ENCODE measurements around the gene GZMB.
"Not testable (repeated sequence)": the region's sequence is repeated elsewhere in the genome, so short reads cannot be mapped to it uniquely, and the experiment has no call there.

The GZMB gene

GRCh38 chr14:24630872-24631477 lies 3.0 kb downstream of the GZMB start:
- DNase-seq, result no peak

GRCh38 chr14:24630087-24630871 lies 3.7 kb downstream of the GZMB start:
- no peak for DNase-seq

GRCh38 chr14:24629521-24629920 lies 4.5 kb downstream of the GZMB start:
- no peak for DNase-seq

DNA sequence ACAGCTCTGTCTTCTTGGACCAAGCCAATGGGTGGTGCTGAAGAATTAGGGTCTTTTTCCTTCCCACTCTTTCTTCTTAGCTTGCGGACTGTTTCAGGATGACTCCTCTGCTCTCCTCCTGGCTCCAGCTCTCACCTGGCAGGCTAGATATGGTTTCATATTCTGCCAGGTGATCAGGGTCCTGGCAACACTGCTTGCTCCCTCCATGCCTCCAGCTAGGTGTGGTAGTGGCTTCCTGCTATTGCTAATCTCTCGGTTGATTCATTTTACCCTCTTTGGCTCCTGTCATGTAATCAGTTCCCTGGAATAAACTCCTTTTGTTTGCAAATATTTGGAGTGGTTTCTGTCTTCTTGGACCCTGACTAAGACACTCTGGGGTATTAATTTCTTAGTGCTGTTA lies 20.2 kb downstream of the GZMB start:
- no peak for DNase-seq

- peak; percentile 63 to 67 for DNase-seq
Measured at GRCh38 chr14:24613241-24613640, 20.7 kb downstream of the GZMB start.

- DNase-seq, result no peak
Measured at GRCh38 chr14:24612196-24612595, 21.8 kb downstream of the GZMB start.

- DNase-seq, result no peak
Measured at GRCh38 chr14:24609655-24610344, 24.2 kb downstream of the GZMB start, which contains the start of gene GZMH. GZMH (minus strand) TSS chr14:24609685; CDS start chr14:24609613, 72 bp downstream.

DNA sequence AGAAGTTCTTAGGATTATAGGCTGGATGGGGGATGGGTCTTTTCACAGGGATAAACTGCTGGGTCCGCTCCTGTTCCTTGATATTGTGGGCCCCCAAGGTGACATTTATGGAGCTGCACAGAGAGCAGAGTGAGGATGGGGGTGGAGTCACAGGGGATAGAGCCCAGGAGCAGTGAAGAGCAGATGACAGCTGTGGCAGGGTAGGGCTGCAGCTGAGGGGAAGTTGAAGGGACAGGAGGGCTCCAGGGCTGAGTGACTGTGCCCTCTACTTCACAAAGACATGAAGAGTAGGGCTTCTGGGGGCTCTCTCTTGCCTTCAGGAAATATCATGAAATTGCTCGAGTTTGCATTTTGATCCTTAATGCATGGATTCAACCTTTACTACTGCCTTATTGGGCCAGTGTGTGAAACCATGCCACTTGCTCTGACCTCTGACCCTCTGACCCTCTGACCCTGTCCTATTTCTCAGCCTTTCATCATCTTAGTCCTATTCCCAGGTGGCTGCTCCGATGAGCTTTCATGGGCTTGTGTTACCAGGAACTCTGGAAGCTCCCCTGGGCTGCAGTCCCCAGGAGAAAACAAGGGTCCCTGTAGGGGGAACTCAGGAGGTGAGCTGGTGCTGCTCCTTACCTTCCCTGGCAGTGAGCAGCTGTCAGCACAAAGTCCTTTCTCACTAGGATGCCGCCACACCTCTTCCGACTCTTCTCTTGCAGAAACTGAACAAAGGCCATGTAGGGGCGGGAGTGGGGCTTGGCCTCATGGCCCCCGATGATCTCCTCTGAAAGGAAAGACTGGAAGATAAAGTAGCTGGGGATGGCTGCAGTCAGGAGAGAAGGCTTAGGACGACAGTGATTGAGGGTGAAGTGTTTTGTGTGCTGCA lies 26.1 kb downstream of the GZMB start:
- DNase-seq, result no peak

- peak in 1 of 2 donors; percentile 32 for DNase-seq
Measured at GRCh38 chr14:24607081-24607480, 26.9 kb downstream of the GZMB start.

DNA sequence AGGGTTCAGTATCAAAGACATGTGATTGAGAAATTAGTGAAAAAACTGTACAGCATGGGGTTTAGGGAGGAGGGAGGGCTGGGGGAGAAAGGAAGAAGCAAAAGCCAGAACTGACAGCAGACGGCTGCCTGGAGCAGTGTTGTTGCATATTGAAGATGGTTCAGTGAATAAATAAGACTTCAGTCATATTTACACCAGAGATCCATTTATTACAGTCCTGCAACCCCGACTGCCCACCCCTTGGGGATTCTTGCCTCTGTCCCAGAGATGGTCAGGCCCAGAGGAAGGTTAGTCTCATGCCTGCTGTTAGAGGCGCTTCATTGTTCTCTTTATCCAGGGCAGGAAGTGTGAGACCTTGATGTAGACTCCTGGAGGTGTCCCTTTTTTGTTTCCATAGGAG lies 27.7 kb downstream of the GZMB start:
- DNase-seq, result no peak

DNA sequence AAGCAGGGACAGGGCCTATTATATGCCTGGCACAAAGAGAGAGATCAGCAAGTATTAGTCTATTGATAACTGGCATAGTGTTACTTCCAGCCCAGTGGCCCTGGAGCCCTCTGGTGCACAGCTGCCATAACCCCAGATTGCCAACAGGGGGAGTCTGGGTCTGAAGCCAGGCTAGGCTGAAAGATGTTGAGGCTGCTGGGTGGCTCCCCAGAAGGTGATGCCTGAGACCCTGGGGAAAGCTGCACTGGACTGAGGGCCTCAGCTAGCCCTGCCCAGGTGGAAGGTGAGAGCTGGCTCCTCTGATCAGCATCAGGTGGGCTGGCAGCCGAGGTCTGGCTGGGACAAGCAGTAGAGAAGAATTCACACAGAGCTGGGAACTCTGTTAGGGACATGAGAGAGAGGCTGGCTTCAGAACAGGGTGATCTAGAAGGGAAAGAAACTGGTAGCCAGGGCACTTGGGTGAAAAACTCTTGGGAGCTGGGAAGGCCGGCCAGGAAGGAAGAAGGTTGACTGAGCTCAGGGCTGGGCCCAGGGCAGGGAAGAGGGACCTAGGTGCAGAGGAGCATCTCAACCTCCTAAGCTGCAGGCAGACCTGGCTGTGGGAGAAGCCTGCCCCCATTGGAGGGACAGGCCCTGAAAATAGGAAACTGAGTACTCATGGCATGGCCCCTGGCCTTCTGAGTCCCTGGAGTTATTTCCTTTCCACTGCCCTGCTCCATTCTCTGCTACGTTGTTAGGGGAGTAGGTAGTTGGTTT lies 28.4 kb downstream of the GZMB start:
- peak; percentile 47 to 50 for DNase-seq

- DNase-seq, result no peak
Measured at GRCh38 chr14:24597403-24597802, 36.6 kb downstream of the GZMB start.

- no peak for DNase-seq
Measured at GRCh38 chr14:24595073-24595808, 38.7 kb downstream of the GZMB start.

GRCh38 chr14:24591004-24591403 lies 43.0 kb downstream of the GZMB start:
- DNase-seq, result not testable (repeated sequence)

GRCh38 chr14:24584402-24584801 lies 49.6 kb downstream of the GZMB start:
- DNase-seq, result not testable (repeated sequence)

Data from inflammatory macrophage (primary cell).